Lower lobe of right lung (tissue), 2 donors: Measurements from ENCODE around the gene DTNB. TPM values are rescaled to one million over a fixed set of nuclear protein-coding genes. Genes with fewer than 3 reads are reported as not detected.

Experiments
- ATAC-seq, 2 donors: fragments of 200-7000 bp; cut with Tn5 transposase; one replicate each; pipeline ENCODE4 v1.9.1; 2020 to 2022; ENCODE audit warnings: mild to moderate bottlenecking in 2 of 2, moderate library complexity in 2 of 2
- DNase-seq: peaks from one replicate; pipeline ENCODE4 v3.0.0-alpha.2; 2020
- H3K27ac ChIP-seq: fragments of 200-600 bp; one replicate; pipeline ENCODE4 v1.8.0; 2022
- H3K27me3 ChIP-seq: fragments of 200-600 bp; one replicate; pipeline ENCODE4 v1.8.0; 2022; ENCODE audit warnings: low read depth
- H3K36me3 ChIP-seq: fragments of 200-600 bp; one replicate; pipeline ENCODE4 v1.8.0; 2022; ENCODE audit warnings: mild to moderate bottlenecking
- H3K4me1 ChIP-seq: fragments of 200-600 bp; one replicate; pipeline ENCODE4 v1.8.0; 2022
- H3K4me3 ChIP-seq: fragments of 200-600 bp; one replicate; pipeline ENCODE4 v1.8.0; 2022; ENCODE audit warnings: mild to moderate bottlenecking
- H3K9me3 ChIP-seq: fragments of 200-600 bp; one replicate; pipeline ENCODE4 v1.8.0; 2022
- intact Hi-C: fragments of 100-400 bp; cut with DNase I; formaldehyde crosslinking; loops from one replicate; pipeline ENCODE4 v1.11.0; 2022
- total RNA-seq: library from RNA; stranded (reverse); fragmentation: NEBNext Ultra II Directional; extraction: Animal tissue kit (Norgen Biotek cat#: 25700); gene quantifications from one replicate; pipeline ENCODE4 v1.2.1, GENCODE V29; 2021
- TF ChIP-seq, protein P1 (sequence below): fragments of 200-600 bp; IDR thresholded peaks from one replicate; pipeline ENCODE4 v1.8.0; 2022; ENCODE audit warnings: antibody characterized with exemption, mild to moderate bottlenecking
- donor health status: DM: no; HTN: yes; CAD: no; lungs with severe emphysema.

The DTNB gene
- total RNA-seq, 1 donor from 2014 or later = 32.9 TPM

GRCh38 chr2:25400169-25400568 is 273.2 kb downstream of the DTNB start:
- DNase-seq (no peak), ATAC-seq (no peak)
- no peaks in the 10 kb centered on the region for H3K27me3 ChIP-seq
- intact Hi-C loops = no loop called here
- TF ChIP-seq, protein P1, sequence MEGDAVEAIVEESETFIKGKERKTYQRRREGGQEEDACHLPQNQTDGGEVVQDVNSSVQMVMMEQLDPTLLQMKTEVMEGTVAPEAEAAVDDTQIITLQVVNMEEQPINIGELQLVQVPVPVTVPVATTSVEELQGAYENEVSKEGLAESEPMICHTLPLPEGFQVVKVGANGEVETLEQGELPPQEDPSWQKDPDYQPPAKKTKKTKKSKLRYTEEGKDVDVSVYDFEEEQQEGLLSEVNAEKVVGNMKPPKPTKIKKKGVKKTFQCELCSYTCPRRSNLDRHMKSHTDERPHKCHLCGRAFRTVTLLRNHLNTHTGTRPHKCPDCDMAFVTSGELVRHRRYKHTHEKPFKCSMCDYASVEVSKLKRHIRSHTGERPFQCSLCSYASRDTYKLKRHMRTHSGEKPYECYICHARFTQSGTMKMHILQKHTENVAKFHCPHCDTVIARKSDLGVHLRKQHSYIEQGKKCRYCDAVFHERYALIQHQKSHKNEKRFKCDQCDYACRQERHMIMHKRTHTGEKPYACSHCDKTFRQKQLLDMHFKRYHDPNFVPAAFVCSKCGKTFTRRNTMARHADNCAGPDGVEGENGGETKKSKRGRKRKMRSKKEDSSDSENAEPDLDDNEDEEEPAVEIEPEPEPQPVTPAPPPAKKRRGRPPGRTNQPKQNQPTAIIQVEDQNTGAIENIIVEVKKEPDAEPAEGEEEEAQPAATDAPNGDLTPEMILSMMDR = no peak
- no peak overlapping the region for H3K4me3 ChIP-seq
- H3K4me1 ChIP-seq = no peaks in the 10 kb centered on the region
- no peaks in the 10 kb centered on the region for H3K36me3 ChIP-seq
- H3K27ac ChIP-seq = no peak overlapping the region
- H3K9me3 ChIP-seq = no peaks in the 10 kb centered on the region

GRCh38 chr2:25398534-25398933 is 274.8 kb downstream of the DTNB start:
- Histone ChIP-seq H3K4me1 (no peaks in the 10 kb centered on the region), H3K9me3 (no peaks in the 10 kb centered on the region), H3K27ac (no peak overlapping the region), H3K27me3 (no peaks in the 10 kb centered on the region), H3K36me3 (no peaks in the 10 kb centered on the region), H3K4me3 (no peak overlapping the region)
- ATAC-seq = no peak
- intact Hi-C loops = no loop called here
- no peak for DNase-seq
- TF ChIP-seq, protein P1 = no peak

DNA sequence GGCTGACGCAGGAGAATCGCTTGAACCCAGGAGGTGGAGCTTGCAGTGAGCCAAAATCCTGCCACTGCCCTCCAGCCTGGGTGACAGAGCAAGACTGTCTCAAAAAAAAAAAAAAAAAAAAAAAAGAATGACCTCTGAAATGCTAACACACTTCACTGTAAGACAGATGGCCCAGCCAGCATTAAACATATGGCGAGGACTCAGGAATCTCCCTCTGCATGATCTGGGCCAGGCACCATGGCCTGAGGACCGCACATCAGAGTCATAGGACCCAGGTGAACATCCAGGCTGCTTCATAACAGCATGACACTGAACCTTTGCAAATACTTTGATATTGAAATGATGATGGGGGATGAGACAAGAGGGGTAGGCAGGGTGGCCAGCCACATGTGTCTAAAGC is 275.6 kb downstream of the DTNB start:
- Histone ChIP-seq H3K27ac (no peak overlapping the region), H3K27me3 (no peaks in the 10 kb centered on the region), H3K4me1 (no peaks in the 10 kb centered on the region), H3K36me3 (no peaks in the 10 kb centered on the region), H3K9me3 (no peaks in the 10 kb centered on the region), H3K4me3 (no peak overlapping the region)
- TF ChIP-seq, protein P1 = no peak
- intact Hi-C loops = no loop called here
- DNase-seq (no peak), ATAC-seq (no peak)

- ATAC-seq = no peak
- intact Hi-C loops = no loop called here
- Histone ChIP-seq H3K4me1 (no peaks in the 10 kb centered on the region), H3K4me3 (no peak overlapping the region), H3K27me3 (no peaks in the 10 kb centered on the region), H3K36me3 (peaks cover 4% of the 10 kb centered on the region), H3K27ac (no peak overlapping the region), H3K9me3 (no peaks in the 10 kb centered on the region)
- TF ChIP-seq, protein P1 = no peak
- DNase-seq = no peak
These were observed 284.2 kb downstream of the DTNB start for GRCh38 chr2:25389161-25389560.

DNA sequence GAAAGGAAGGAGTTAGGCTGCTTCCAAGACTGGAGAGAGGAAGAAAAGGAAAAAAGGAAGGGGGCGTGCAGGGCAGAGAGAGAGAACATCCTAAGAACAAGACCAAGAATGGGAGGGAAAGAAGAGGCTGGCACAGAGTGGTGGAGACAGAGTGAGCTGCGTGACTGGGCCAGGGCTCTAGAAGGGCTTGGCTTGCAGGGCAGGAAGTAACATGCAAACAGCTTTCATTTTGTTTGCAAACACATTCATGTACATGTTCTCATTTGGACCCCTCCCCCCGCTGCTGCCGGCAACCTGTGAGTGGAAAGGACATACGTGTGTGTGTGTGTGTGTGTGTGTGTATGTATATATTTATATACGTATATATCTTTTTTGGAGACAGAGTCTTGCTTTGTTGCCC is 284.9 kb downstream of the DTNB start:
- intact Hi-C loops = no loop called here
- DNase-seq = no peak
- Histone ChIP-seq H3K4me1 (no peaks in the 10 kb centered on the region), H3K36me3 (peaks cover 4% of the 10 kb centered on the region), H3K9me3 (no peaks in the 10 kb centered on the region), H3K27me3 (no peaks in the 10 kb centered on the region), H3K27ac (no peak overlapping the region), H3K4me3 (no peak overlapping the region)
- no peak for ATAC-seq
- TF ChIP-seq, protein P1 = no peak
